Small intestine (tissue), 7 donors: ENCODE results near the gene HERC6. TPM values are rescaled to one million over a fixed set of nuclear protein-coding genes. Genes with fewer than 3 reads are reported as not detected.
"Not testable (repeated sequence)": the region's sequence is repeated elsewhere in the genome, so short reads cannot be mapped to it uniquely, and the experiment has no call there.

Experiments
- DNase-seq, 2 donors: peaks; one replicate each; pipeline versions ENCODE4 v3.0.0 to v3.0.0-alpha.2; 2013
- FAIRE-seq: peaks from 2 replicates; lab custom pipeline; 2012; peaks lifted over from hg19 to GRCh38; lab: Jason Lieb, UNC
- H3K27ac ChIP-seq, 3 donors: one replicate each; pipeline ENCODE4 v1.5.1; 2013; ENCODE audit warnings: low read length in 2 of 3, mild to moderate bottlenecking in 2 of 3, control low read depth in 1 of 3, inconsistent platforms in 1 of 3, low read depth in 1 of 3, moderate library complexity in 1 of 3
- H3K27me3 ChIP-seq, 3 donors: one replicate each; pipeline ENCODE4 v1.6.1; 2013; ENCODE audit warnings: low read length in 3 of 3, inconsistent platforms in 1 of 3; ENCODE audit not compliant: control insufficient read depth in 3 of 3, insufficient read depth in 3 of 3
- H3K36me3 ChIP-seq, 3 donors: one replicate each; pipeline ENCODE4 v1.6.1; 2013; ENCODE audit warnings: low read length in 3 of 3, inconsistent platforms in 1 of 3, low read depth in 1 of 3, mild to moderate bottlenecking in 1 of 3, moderate library complexity in 1 of 3; ENCODE audit not compliant: control insufficient read depth in 3 of 3, insufficient read depth in 2 of 3
- H3K4me1 ChIP-seq, 3 donors: one replicate each; pipeline ENCODE4 v1.6.1; 2013; ENCODE audit warnings: low read length in 2 of 3, inconsistent platforms in 1 of 3, low read depth in 1 of 3, mild to moderate bottlenecking in 1 of 3, moderate library complexity in 1 of 3; ENCODE audit not compliant: control insufficient read depth in 3 of 3, insufficient read depth in 2 of 3
- H3K4me3 ChIP-seq, 3 donors: one replicate each; pipeline ENCODE4 v1.5.1; 2013; ENCODE audit warnings: low read length in 3 of 3, control low read depth in 1 of 3, inconsistent platforms in 1 of 3, low read depth in 1 of 3, mild to moderate bottlenecking in 1 of 3, moderate library complexity in 1 of 3
- H3K9me3 ChIP-seq, 2 donors: one replicate each; pipeline ENCODE4 v1.6.1; 2013; ENCODE audit warnings: low read depth in 1 of 2, low read length in 1 of 2; ENCODE audit not compliant: control insufficient read depth in 2 of 2, insufficient read depth in 1 of 2
- WGBS, 3 donors: extraction: QIAGEN DNeasy Blood & Tissue Kit; methylation state at CpG; one replicate each; pipeline ENCODE4 v1.1.7; 2013; 5-methylcytosine and 5-hydroxymethylcytosine counted together
- polyA plus RNA-seq, 4 donors: library from polyadenylated mRNA; stranded (reverse) in 3 of 4; unstranded in 1 of 4; fragments of 200-250 nt in 3 of 4; fragments of 120-200 nt in 1 of 4; gene quantifications; one replicate each; pipeline versions ENCODE4 v1.2.1 to v1.2.3, GENCODE V29; 2013
- donor health status: healthy with polysubstance abuse.
- donor health status: control.
- donor health status: control.
- donor health status: Bipolar disorder and iron deficiency.
- donor health status: healthy.

The HERC6 gene
- polyA plus RNA-seq, 4 donors: 4.9 to 13.1 (median 7.7) TPM

GRCh38 chr4:88352062-88352740 lies 26.5 kb upstream of the HERC6 start:
- H3K9me3 ChIP-seq: peaks cover 0 to 14% of the 10 kb centered on the region in 2 donors
- DNase-seq (no peak), FAIRE-seq (no peak)
- no peak overlapping the region for H3K4me3 ChIP-seq
- no peaks in the 10 kb centered on the region for H3K36me3 ChIP-seq
- no peaks in the 10 kb centered on the region for H3K27me3 ChIP-seq
- H3K27ac ChIP-seq: no peak overlapping the region
- H3K4me1 ChIP-seq: no peaks in the 10 kb centered on the region
- WGBS, 3 donors: 64 to 75% (median 68%) methylated on average over 3 of the region's 3 CpGs

GRCh38 chr4:88353324-88353723 lies 25.3 kb upstream of the HERC6 start:
- Histone ChIP-seq H3K9me3 (peaks cover 0 to 14% of the 10 kb centered on the region in 2 donors), H3K4me1 (no peaks in the 10 kb centered on the region), H3K27ac (no peak overlapping the region), H3K27me3 (no peaks in the 10 kb centered on the region), H3K36me3 (no peaks in the 10 kb centered on the region), H3K4me3 (no peak overlapping the region)
- FAIRE-seq: no peak
- DNase-seq: no peak

GRCh38 chr4:88356771-88357170 lies 21.9 kb upstream of the HERC6 start:
- FAIRE-seq: no peak
- no peak overlapping the region for H3K27ac ChIP-seq
- H3K9me3 ChIP-seq: peaks cover 0 to 25% of the 10 kb centered on the region in 2 donors
- no peak overlapping the region for H3K4me3 ChIP-seq
- no peaks in the 10 kb centered on the region for H3K36me3 ChIP-seq
- no peaks in the 10 kb centered on the region for H3K27me3 ChIP-seq
- DNase-seq: no peak
- no peaks in the 10 kb centered on the region for H3K4me1 ChIP-seq

- no peak for FAIRE-seq
- 82 to 95% (median 92%) methylated on average over 4 of the region's 4 CpGs for WGBS, 3 donors
- no peak overlapping the region for H3K27ac ChIP-seq
- H3K4me3 ChIP-seq: no peak overlapping the region
- DNase-seq: no peak
- no peaks in the 10 kb centered on the region for H3K36me3 ChIP-seq
- H3K27me3 ChIP-seq: no peaks in the 10 kb centered on the region
- H3K9me3 ChIP-seq: peaks cover 0 to 25% of the 10 kb centered on the region in 2 donors
- H3K4me1 ChIP-seq: no peaks in the 10 kb centered on the region
Observed at GRCh38 chr4:88357262-88357661, 21.4 kb upstream of the HERC6 start.

- peaks cover 0 to 24% of the 10 kb centered on the region in 2 donors for H3K9me3 ChIP-seq
- FAIRE-seq (no peak), DNase-seq (no peak)
- WGBS, 3 donors: 91 to 95% (median 93%) methylated on average over 10 of the region's 10 CpGs
- no peak overlapping the region for H3K4me3 ChIP-seq
- no peaks in the 10 kb centered on the region for H3K4me1 ChIP-seq
- no peaks in the 10 kb centered on the region for H3K27me3 ChIP-seq
- no peak overlapping the region for H3K27ac ChIP-seq
- no peaks in the 10 kb centered on the region for H3K36me3 ChIP-seq
Observed at GRCh38 chr4:88359558-88359957, 19.1 kb upstream of the HERC6 start.

- 84 to 93% (median 88%) methylated on average over 6 of the region's 7 CpGs for WGBS, 3 donors
- Histone ChIP-seq H3K4me3 (no peak overlapping the region), H3K36me3 (no peaks in the 10 kb centered on the region), H3K4me1 (no peaks in the 10 kb centered on the region), H3K9me3 (peaks cover 0 to 25% of the 10 kb centered on the region in 2 donors), H3K27ac (no peak overlapping the region), H3K27me3 (no peaks in the 10 kb centered on the region)
- FAIRE-seq: no peak
- no peak for DNase-seq
Observed at GRCh38 chr4:88360256-88360655, 18.4 kb upstream of the HERC6 start.

- Histone ChIP-seq H3K9me3 (peaks cover 0 to 21% of the 10 kb centered on the region in 2 donors), H3K4me1 (no peaks in the 10 kb centered on the region), H3K36me3 (no peaks in the 10 kb centered on the region), H3K27me3 (no peaks in the 10 kb centered on the region), H3K27ac (no peak overlapping the region), H3K4me3 (no peak overlapping the region)
- 93 to 97% (median 94%) methylated on average over 16 of the region's 16 CpGs for WGBS, 3 donors
- no peak for DNase-seq
- FAIRE-seq: no peak
Observed at GRCh38 chr4:88360791-88361190, 17.9 kb upstream of the HERC6 start.

GRCh38 chr4:88361217-88361773 lies 17.4 kb upstream of the HERC6 start:
- H3K27me3 ChIP-seq, H3K4me3 ChIP-seq, H3K36me3 ChIP-seq, FAIRE-seq, H3K4me1 ChIP-seq, H3K27ac ChIP-seq, DNase-seq: not testable (repeated sequence)
- H3K9me3 ChIP-seq: peaks cover 0 to 21% of the 10 kb centered on the region in 2 donors
- 87 to 95% (median 93%) methylated on average over 18 of the region's 18 CpGs for WGBS, 3 donors

- no peak overlapping the region for H3K4me3 ChIP-seq
- FAIRE-seq: no peak
Observed at GRCh38 chr4:88366460-88366859, 12.2 kb upstream of the HERC6 start.

More at GRCh38 chr4:88366460-88366859, 12.2 kb upstream of the HERC6 start:
- Histone ChIP-seq H3K4me1 (no peaks in the 10 kb centered on the region), H3K27me3 (no peaks in the 10 kb centered on the region), H3K27ac (no peak overlapping the region), H3K9me3 (peaks cover 0 to 10% of the 10 kb centered on the region in 2 donors), H3K36me3 (no peaks in the 10 kb centered on the region)
- WGBS, 3 donors: 66 to 75% (median 69%) methylated on average over 2 of the region's 2 CpGs
- no peak for DNase-seq
